ENCODE results near the gene TBPL1. TPM values are rescaled to one million over a fixed set of nuclear protein-coding genes. Genes with fewer than 3 reads are reported as not detected.
A peak's percentile ranks its signal among the peaks of the same experiment; 100 is the strongest.

Gene TBPL1
- total and polyA plus RNA-seq, 2 donors (not counting 1 experiment from before 2014, with no cell fraction given): 23.3 to 29.6 TPM

GRCh38 chr6:133954657-133955576 is 1.9 kb downstream of the TBPL1 start:
- Histone ChIP-seq H3K9ac (ENCODE audit: low read length) (peak overlapping the region; percentile 78), H3K27me3 (replicated peaks in 1 of 4; ENCODE audit: control extremely low read depth in 1 of 4, control insufficient read depth in 3 of 4, insufficient read depth in 4 of 4, low read length in 3 of 4) (no peaks in the 10 kb centered on the region), H3K4me2 (replicated peaks; ENCODE audit: low read depth, low read length, poor library complexity, severe bottlenecking) (peak overlapping the region; percentile 75), H3K27ac (ENCODE audit: low read length in 2 of 2) (no peak overlapping the region), H3K4me3 (ENCODE audit: control extremely low read depth in 1 of 5, extremely low read depth in 1 of 5, insufficient read depth in 1 of 5, low read depth in 2 of 5, low read length in 4 of 5) (no peak overlapping the region), H2AFZ (ENCODE audit: insufficient read depth, low read depth, low read length, poor library complexity, severe bottlenecking) (no peak overlapping the region), H4K20me1 (ENCODE audit: control insufficient read depth, insufficient read depth, low read length, poor library complexity, severe bottlenecking) (peaks cover 11% of the 10 kb centered on the region), H3K4me1 (ENCODE audit: control insufficient read depth in 2 of 2, insufficient read depth in 2 of 2, low read length in 2 of 2) (peaks cover 24 to 28% of the 10 kb centered on the region in 2 donors), H3K36me3 (replicated peaks in 1 of 2; ENCODE audit: control extremely low read depth in 1 of 2, control insufficient read depth in 1 of 2, extremely low read depth in 1 of 2, insufficient read depth in 2 of 2, low read length in 1 of 2) (no peaks in the 10 kb centered on the region), H3K9me3 (ENCODE audit: control extremely low read depth in 1 of 3, control insufficient read depth in 2 of 3, insufficient read depth in 1 of 3, low read length in 2 of 3) (no peaks in the 10 kb centered on the region), H3K79me2 (ENCODE audit: control insufficient read depth, insufficient read depth, low read length) (peaks cover 75% of the 10 kb centered on the region)
- intact Hi-C loops (cut with micrococcal nuclease): loop anchor here (5.0 kb wide), 2 partner anchors 1227 to 1542 kb away; partner anchors contain the start of genes AHI1 and MYB
- TF ChIP-seq EZH2 (IDR thresholded peaks at IDR 0.05; ENCODE audit: borderline replicate concordance, insufficient read depth, low read depth, low read length, poor library complexity, severe bottlenecking) (no peak), CTCF (IDR thresholded peaks at IDR 0.05) (no peak)
- Mint-ChIP-seq H3K27me3 (no peaks in the 10 kb centered on the region), H3K4me1 (peaks cover 63% of the 10 kb centered on the region), H3K27ac (peak overlapping the region; percentile 39), H3K9me3 (ENCODE audit: insufficient read depth) (no peaks in the 10 kb centered on the region), H3K4me3 (peak overlapping the region; percentile 98)
- ATAC-seq (ENCODE audit: low read depth) (no peak), DNase-seq (no peak)
- POLR2A ChIA-PET: interaction anchor here (1.2 kb wide), 1 partner anchor 11 kb away, joined by 4 read pairs; no protein-coding TSS in a partner anchor
- 100% methylated on average over 1 of the region's 7 CpGs for WGBS (ENCODE audit: insufficient coverage)
- CTCF ChIA-PET: interaction anchor here (0.9 to 4.3 kb wide), 7 partner anchors 10 to 142 kb away, joined by 3 to 22 read pairs (median 4); no protein-coding TSS in a partner anchor

All from B cell (primary cell).